NB4 (cell line): Measurements from ENCODE around the gene SUCO.

Experiments used
- CTCF ChIP-seq: IDR thresholded peaks from one replicate; pipeline ENCODE4 v1.5.1; 2012; ENCODE audit warnings: low read depth, low read length
- MYC ChIP-seq: IDR thresholded peaks from 2 replicates; pipeline ENCODE4 v1.6.1; 2011; ENCODE audit warnings: low read depth, low read length
- POLR2A ChIP-seq: IDR thresholded peaks from 2 replicates; pipeline ENCODE4 v1.6.1; 2011; ENCODE audit warnings: mild to moderate bottlenecking; ENCODE audit not compliant: insufficient read length; ENCODE audit errors: extremely low read depth

GRCh38 chr1:172494166-172494565 is 38.8 kb upstream of the SUCO start:
- TF ChIP-seq POLR2A (no peak), CTCF (no peak), MYC (no peak)
